CD14-positive monocyte (primary cell): ENCODE measurements around the gene NEK9. TPM values are rescaled to one million over a fixed set of nuclear protein-coding genes. Genes with fewer than 3 reads are reported as not detected.

Source experiments
- DNase-seq, 3 donors: peaks; one replicate each; pipeline ENCODE4 v3.0.0-alpha.2; 2011 to 2022
- H2AFZ ChIP-seq: 2 replicates; pipeline ENCODE4 v1.6.0; 2012; ENCODE audit warnings: mild to moderate bottlenecking, low read depth, low read length, inconsistent platforms; ENCODE audit not compliant: insufficient read depth, poor library complexity, severe bottlenecking
- H3K27ac ChIP-seq, 2 donors: 1 replicate in 1 of 2; 2 replicates in 1 of 2; pipeline ENCODE4 v1.5.1; 2012 to 2013; ENCODE audit warnings: low read length in 2 of 2, control low read depth in 1 of 2, inconsistent platforms in 1 of 2, low read depth in 1 of 2, mild to moderate bottlenecking in 1 of 2
- H3K27me3 ChIP-seq, 2 donors: one replicate each; pipeline versions ENCODE4 v1.6.0 to v1.6.1; 2011 to 2013; ENCODE audit warnings: low read length in 2 of 2; ENCODE audit not compliant: control insufficient read depth in 2 of 2, insufficient read depth in 2 of 2
- H3K36me3 ChIP-seq, 2 donors: replicated peaks in 1 of 2; 1 replicate in 1 of 2; 2 replicates in 1 of 2; pipeline versions ENCODE4 v1.5.1 to v1.6.1; 2012 to 2013; ENCODE audit warnings: low read length in 2 of 2, control low read depth in 1 of 2, inconsistent platforms in 1 of 2, mild to moderate bottlenecking in 1 of 2; ENCODE audit not compliant: insufficient read depth in 2 of 2, control insufficient read depth in 1 of 2
- H3K4me1 ChIP-seq, 2 donors: 1 replicate in 1 of 2; 2 replicates in 1 of 2; pipeline versions ENCODE4 v1.5.1 to v1.6.1; 2012 to 2013; ENCODE audit warnings: low read length in 2 of 2, control low read depth in 1 of 2, inconsistent platforms in 1 of 2, mild to moderate bottlenecking in 1 of 2, moderate library complexity in 1 of 2; ENCODE audit not compliant: insufficient read depth in 2 of 2, control insufficient read depth in 1 of 2
- H3K4me2 ChIP-seq: replicated peaks from 2 replicates; pipeline ENCODE3; 2012; ENCODE audit warnings: low read length, moderate library complexity, mild to moderate bottlenecking; ENCODE audit not compliant: poor library complexity, severe bottlenecking; ENCODE audit errors: extremely low read depth
- H3K4me3 ChIP-seq, 3 experiments: fragments of 200-600 bp in 1 of 3; sonication (generic) in 1 of 3; replicated peaks in 1 of 3; 1 replicate in 2 of 3; 2 replicates in 1 of 3; pipeline ENCODE4 v1.5.1; 2011 to 2013; ENCODE audit warnings: low read length in 3 of 3, mild to moderate bottlenecking in 3 of 3, control low read depth in 2 of 3, low read depth in 2 of 3, inconsistent platforms in 1 of 3, moderate library complexity in 1 of 3
- H3K79me2 ChIP-seq: 2 replicates; pipeline ENCODE4 v1.6.0; 2012; ENCODE audit warnings: mild to moderate bottlenecking, control low read depth, inconsistent platforms, low read length, moderate library complexity; ENCODE audit not compliant: insufficient read depth
- H3K9ac ChIP-seq: 2 replicates; pipeline ENCODE4 v1.6.0; 2017; ENCODE audit warnings: low read length, mild to moderate bottlenecking; ENCODE audit not compliant: insufficient read depth, poor library complexity, severe bottlenecking
- H3K9me3 ChIP-seq, 2 donors: replicated peaks in 1 of 2; 1 replicate in 1 of 2; 2 replicates in 1 of 2; pipeline versions ENCODE4 v1.5.1 to v1.6.1; 2012 to 2013; ENCODE audit warnings: low read length in 2 of 2, control low read depth in 1 of 2; ENCODE audit not compliant: control insufficient read depth in 1 of 2, insufficient read depth in 1 of 2
- H4K20me1 ChIP-seq: 2 replicates; pipeline ENCODE4 v1.6.0; 2012; ENCODE audit warnings: mild to moderate bottlenecking, low read length, control low read depth, moderate library complexity; ENCODE audit not compliant: insufficient read depth
- H3K27ac Mint-ChIP-seq, 7 donors: one replicate each; pipeline ENCODE4 v1.8.0; 2020; ENCODE audit warnings: mild to moderate bottlenecking in 7 of 7, mixed read lengths in 7 of 7, moderate library complexity in 6 of 7, inconsistent platforms in 2 of 7
- H3K27me3 Mint-ChIP-seq, 3 donors: one replicate each; pipeline ENCODE4 v1.8.0; 2021 to 2022; ENCODE audit warnings: low read depth in 3 of 3, mild to moderate bottlenecking in 3 of 3, mixed read lengths in 3 of 3, moderate library complexity in 3 of 3, inconsistent platforms in 1 of 3
- H3K36me3 Mint-ChIP-seq, 2 donors: one replicate each; pipeline ENCODE4 v1.8.0; 2020; ENCODE audit warnings: mixed read lengths in 2 of 2, inconsistent platforms in 1 of 2, mild to moderate bottlenecking in 1 of 2
- H3K4me1 Mint-ChIP-seq: one replicate; pipeline ENCODE4 v1.8.0; 2020; ENCODE audit warnings: mild to moderate bottlenecking, mixed read lengths
- H3K4me3 Mint-ChIP-seq, 2 donors: one replicate each; pipeline ENCODE4 v1.8.0; 2020; ENCODE audit warnings: mild to moderate bottlenecking in 2 of 2, mixed read lengths in 2 of 2, moderate library complexity in 1 of 2
- H3K9me3 Mint-ChIP-seq, 7 donors: one replicate each; pipeline ENCODE4 v1.8.0; 2020 to 2022; ENCODE audit warnings: mixed read lengths in 7 of 7, mild to moderate bottlenecking in 6 of 7, moderate library complexity in 6 of 7, inconsistent platforms in 2 of 7
- WGBS: methylation state at CpG from one replicate; pipeline ENCODE4 v1.1.5; 2013; ENCODE audit warnings: missing lambda C conversion rate; ENCODE audit not compliant: insufficient coverage; 5-methylcytosine and 5-hydroxymethylcytosine counted together
- intact Hi-C, 2 donors: fragments of 100-400 bp; cut with micrococcal nuclease; formaldehyde crosslinking; loops; one replicate each; pipeline versions ENCODE4 v1.15.0 to v1.15.1; 2023
- polyA plus RNA-seq, 3 donors: library from polyadenylated mRNA; depleted of rRNA in 1 of 3; unstranded in 2 of 3; stranded (reverse) in 1 of 3; fragments of 300-500 nt in 2 of 3; fragments of >200 nt in 1 of 3; fragmentation: Illumina TruSeq in 2 of 3; gene quantifications; 1 replicate in 2 of 3; 2 replicates in 1 of 3; pipeline ENCODE4 v1.2.3, GENCODE V29; 2012 to 2021
- TF ChIP-seq, protein P1 (sequence below): fragments of 200-600 bp; IDR thresholded peaks from one replicate; pipeline ENCODE4 v1.8.0; 2022; ENCODE audit warnings: antibody characterized with exemption, mild to moderate bottlenecking

NEK9 gene
- polyA plus RNA-seq, 3 donors = 8.9 to 27.8 (median 10.1) TPM

DNA sequence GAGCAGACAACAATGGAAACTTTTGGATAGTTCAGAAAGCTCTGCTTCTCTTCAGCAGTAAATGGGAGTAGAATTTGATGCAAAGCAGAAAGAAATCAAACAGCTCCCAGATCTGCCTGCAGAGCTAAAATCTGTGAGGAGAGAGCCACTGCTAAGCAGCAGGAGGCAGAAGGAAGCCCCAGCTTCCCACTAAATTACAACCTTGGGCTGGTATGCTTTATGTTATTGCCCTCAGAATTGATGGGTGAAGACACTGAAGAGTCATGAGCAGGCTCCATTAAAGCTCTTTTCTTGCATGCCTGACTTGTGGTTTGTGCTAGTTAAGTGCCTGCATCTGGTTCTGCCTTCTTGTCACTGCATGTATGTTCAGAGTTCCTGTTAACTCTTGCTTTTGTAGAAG, 49.1 kb downstream of the NEK9 start:
- Histone ChIP-seq H3K4me3 (no peak overlapping the region), H3K9ac (no peak overlapping the region), H3K27ac (no peak overlapping the region), H3K36me3 (peaks cover 16 to 28% of the 10 kb centered on the region in 2 donors), H2AFZ (no peak overlapping the region), H3K79me2 (no peaks in the 10 kb centered on the region), H3K27me3 (no peaks in the 10 kb centered on the region), H4K20me1 (no peaks in the 10 kb centered on the region), H3K9me3 (no peaks in the 10 kb centered on the region), H3K4me1 (no peaks in the 10 kb centered on the region), H3K4me2 (no peak overlapping the region)
- TF ChIP-seq, protein P1, sequence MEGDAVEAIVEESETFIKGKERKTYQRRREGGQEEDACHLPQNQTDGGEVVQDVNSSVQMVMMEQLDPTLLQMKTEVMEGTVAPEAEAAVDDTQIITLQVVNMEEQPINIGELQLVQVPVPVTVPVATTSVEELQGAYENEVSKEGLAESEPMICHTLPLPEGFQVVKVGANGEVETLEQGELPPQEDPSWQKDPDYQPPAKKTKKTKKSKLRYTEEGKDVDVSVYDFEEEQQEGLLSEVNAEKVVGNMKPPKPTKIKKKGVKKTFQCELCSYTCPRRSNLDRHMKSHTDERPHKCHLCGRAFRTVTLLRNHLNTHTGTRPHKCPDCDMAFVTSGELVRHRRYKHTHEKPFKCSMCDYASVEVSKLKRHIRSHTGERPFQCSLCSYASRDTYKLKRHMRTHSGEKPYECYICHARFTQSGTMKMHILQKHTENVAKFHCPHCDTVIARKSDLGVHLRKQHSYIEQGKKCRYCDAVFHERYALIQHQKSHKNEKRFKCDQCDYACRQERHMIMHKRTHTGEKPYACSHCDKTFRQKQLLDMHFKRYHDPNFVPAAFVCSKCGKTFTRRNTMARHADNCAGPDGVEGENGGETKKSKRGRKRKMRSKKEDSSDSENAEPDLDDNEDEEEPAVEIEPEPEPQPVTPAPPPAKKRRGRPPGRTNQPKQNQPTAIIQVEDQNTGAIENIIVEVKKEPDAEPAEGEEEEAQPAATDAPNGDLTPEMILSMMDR = no peak
- Mint-ChIP-seq H3K4me3 (no peak overlapping the region), H3K27me3 (no peaks in the 10 kb centered on the region), H3K27ac (no peak overlapping the region), H3K9me3 (peaks cover 0 to 2% (median 0%) of the 10 kb centered on the region in 7 donors), H3K4me1 (no peaks in the 10 kb centered on the region), H3K36me3 (peaks cover 17 to 34% of the 10 kb centered on the region in 2 donors)
- intact Hi-C loops = no loop called here
- no peak for DNase-seq

GRCh38 chr14:75070383-75070782, 56.5 kb downstream of the NEK9 start:
- H3K4me3 Mint-ChIP-seq = no peak overlapping the region
- WGBS = 92% methylated on average over 9 of the region's 9 CpGs
- Histone ChIP-seq H3K27ac (no peak overlapping the region), H2AFZ (peak overlapping the region; percentile 5), H3K4me1 (peaks cover 14 to 28% of the 10 kb centered on the region in 2 donors), H4K20me1 (no peaks in the 10 kb centered on the region), H3K4me3 (no peak overlapping the region), H3K36me3 (no peaks in the 10 kb centered on the region), H3K4me2 (no peak overlapping the region), H3K9me3 (no peaks in the 10 kb centered on the region), H3K27me3 (no peaks in the 10 kb centered on the region), H3K9ac (no peak overlapping the region), H3K79me2 (no peaks in the 10 kb centered on the region)
- peaks cover 0 to 3% of the 10 kb centered on the region in 2 donors for H3K36me3 Mint-ChIP-seq
- no peaks in the 10 kb centered on the region for H3K9me3 Mint-ChIP-seq
- peaks cover 0 to 3% (median 2%) of the 10 kb centered on the region in 3 donors for H3K27me3 Mint-ChIP-seq
- intact Hi-C loops = no loop called here
- peak overlapping the region in 3 of 7 donors; percentile 23 to 39 (median 30) for H3K27ac Mint-ChIP-seq
- no peak for DNase-seq
- peaks cover 4% of the 10 kb centered on the region for H3K4me1 Mint-ChIP-seq
- TF ChIP-seq, protein P1 = no peak
